ENCODE results near the gene GSTT2B.
"Not testable (repeated sequence)": the region's sequence is repeated elsewhere in the genome, so short reads cannot be mapped to it uniquely, and the experiment has no call there.

The GSTT2B gene

DNA sequence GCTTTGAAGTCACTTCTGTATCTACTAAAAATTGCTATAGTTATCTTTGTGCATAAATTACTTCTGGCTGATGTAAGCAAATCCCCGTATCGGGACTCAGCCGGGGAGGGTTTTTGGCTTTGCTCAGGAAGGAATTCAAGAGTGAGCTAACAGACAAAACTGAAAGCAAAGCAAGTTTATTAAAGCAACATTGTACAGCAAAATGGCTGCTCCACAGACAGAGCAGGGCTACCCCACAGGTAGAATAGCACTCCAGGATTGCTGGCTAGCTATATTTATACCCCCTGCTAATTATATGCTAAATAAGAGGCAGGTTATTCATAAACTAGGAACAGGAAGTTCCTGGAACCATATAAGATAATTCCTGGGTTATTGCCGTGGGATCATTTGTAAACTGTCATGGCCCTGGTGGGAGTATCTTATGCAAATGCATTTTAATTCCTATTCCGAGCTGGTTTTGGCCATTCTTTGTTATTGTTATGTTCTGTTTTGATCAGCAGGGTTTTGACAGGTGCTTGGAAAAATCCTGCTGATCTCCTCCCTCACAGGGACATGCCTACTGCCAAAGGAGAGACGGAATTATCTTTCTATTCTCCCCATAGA lies 51.6 kb downstream of the GSTT2B start:
- Mint-ChIP-seq H3K27me3 (ENCODE audit: low read depth) (peaks cover 6% of the 10 kb centered on the region), H3K4me1 (ENCODE audit: low read depth) (peaks cover 23% of the 10 kb centered on the region), H3K4me3 (no peak overlapping the region), H3K36me3 (ENCODE audit: low read depth) (peaks cover 1% of the 10 kb centered on the region), H3K9me3 (no peaks in the 10 kb centered on the region), H3K27ac (no peak overlapping the region)

DNA sequence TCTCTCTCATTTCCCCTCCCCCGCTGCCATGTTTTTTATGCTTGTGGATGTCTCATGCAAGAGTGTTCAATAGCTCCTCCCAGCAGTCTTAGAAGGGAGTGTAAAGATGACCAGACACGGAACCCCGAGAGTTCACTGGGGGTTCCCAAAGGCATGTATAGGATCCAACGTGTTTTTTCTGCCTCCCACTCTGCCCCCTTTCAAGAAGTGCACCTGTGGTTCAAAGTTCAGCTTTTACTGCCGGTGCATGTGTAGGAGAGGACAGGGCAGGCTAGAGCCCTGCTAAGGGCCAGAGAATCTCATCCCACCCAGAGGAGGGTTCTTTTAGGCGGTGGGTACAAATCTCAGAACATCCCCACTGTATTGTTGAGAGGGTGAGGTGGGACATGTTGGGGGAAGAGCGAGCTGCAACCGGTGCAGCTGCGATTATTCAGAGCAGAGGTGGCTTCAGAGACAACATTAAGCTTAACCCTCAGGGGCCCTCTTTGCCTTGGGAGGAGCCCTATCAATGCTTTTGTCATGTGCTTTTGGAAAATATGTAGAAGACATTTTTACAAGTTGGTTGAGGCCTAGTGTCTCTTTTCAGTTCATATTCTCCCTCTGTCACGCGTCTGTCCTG lies 52.3 kb downstream of the GSTT2B start:
- Mint-ChIP-seq H3K4me1 (ENCODE audit: low read depth) (peaks cover 25% of the 10 kb centered on the region), H3K27me3 (ENCODE audit: low read depth) (peaks cover 10% of the 10 kb centered on the region), H3K36me3 (ENCODE audit: low read depth) (peaks cover 1% of the 10 kb centered on the region), H3K27ac (no peak overlapping the region), H3K4me3 (no peak overlapping the region), H3K9me3 (no peaks in the 10 kb centered on the region)

- H3K4me1 Mint-ChIP-seq (ENCODE audit: low read depth), result peaks cover 16% of the 10 kb centered on the region
- not testable (repeated sequence) for H3K27ac Mint-ChIP-seq; H3K9me3 Mint-ChIP-seq; H3K4me3 Mint-ChIP-seq; H3K36me3 Mint-ChIP-seq (ENCODE audit: low read depth)
- peaks cover 10% of the 10 kb centered on the region for H3K27me3 Mint-ChIP-seq (ENCODE audit: low read depth)
Measured at GRCh38 chr22:23907423-23907822, 53.6 kb downstream of the GSTT2B start.
